ENCODE data around the gene EXOC1.
A peak's percentile ranks its signal among the peaks of the same experiment; 100 is the strongest.

EXOC1 gene

DNA sequence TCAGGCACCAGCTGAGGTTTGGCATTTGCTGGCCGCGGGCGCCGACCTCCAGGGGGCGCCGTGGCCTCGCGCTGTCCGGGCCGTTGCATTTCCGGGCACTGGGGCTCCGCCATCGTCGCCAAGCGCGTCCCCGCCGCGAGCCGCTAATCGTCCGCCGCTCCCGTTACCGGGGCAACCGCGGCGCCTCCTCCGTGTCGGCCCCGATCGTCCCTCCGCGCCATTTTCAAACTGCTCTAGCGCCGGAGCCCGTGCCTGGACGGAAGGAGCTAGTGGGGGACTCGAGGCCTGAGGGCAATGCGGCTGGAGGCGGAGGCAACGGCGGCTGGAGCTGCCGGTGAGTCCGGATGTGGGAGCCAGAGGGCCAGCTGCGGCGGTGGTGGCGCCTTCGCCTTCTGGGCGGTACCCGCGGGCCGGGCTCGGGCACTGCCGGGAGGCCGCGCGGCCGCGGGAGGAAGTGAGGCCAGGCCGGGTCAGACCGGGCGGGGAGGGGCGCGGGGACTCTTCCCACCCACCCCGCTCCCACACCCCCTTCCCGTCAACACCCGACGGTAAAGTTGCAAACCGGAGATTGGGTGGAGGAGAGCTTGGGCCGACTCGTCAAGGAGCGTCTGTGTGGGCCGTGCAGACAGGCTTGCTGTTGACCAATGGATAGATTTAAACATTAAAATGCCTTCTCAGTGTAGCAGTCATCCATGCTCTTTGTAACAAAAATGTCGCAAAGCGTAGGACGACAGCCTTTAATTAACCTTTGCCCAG lies 95.5 kb downstream of the EXOC1 start, which contains the start of gene CEP135:
TSS of gene CEP135 (plus strand) at position 220 of the 756 bp plus-strand sequence. CDS start 3,186 bp downstream, outside the sequence.
- DNase-seq (ENCODE audit: low read depth, low spot score) = peak; percentile 75

DNA sequence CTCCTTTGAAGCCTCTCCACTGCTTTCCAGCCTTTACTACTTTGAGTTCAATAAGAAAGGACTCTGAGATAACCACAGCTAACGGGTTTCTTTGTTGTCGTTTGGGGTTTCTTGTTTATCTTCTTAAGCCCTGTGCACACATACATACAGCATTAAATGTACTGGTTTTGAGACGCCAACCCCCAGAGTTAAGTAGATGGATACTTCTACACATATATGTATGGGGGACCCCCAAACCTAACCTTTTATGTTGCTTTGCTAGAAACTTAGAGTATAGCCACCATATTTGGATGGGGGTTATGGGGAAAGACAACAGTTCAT lies 96.0 kb downstream of the EXOC1 start:
- no peak for DNase-seq (ENCODE audit: low read depth, low spot score)

DNA sequence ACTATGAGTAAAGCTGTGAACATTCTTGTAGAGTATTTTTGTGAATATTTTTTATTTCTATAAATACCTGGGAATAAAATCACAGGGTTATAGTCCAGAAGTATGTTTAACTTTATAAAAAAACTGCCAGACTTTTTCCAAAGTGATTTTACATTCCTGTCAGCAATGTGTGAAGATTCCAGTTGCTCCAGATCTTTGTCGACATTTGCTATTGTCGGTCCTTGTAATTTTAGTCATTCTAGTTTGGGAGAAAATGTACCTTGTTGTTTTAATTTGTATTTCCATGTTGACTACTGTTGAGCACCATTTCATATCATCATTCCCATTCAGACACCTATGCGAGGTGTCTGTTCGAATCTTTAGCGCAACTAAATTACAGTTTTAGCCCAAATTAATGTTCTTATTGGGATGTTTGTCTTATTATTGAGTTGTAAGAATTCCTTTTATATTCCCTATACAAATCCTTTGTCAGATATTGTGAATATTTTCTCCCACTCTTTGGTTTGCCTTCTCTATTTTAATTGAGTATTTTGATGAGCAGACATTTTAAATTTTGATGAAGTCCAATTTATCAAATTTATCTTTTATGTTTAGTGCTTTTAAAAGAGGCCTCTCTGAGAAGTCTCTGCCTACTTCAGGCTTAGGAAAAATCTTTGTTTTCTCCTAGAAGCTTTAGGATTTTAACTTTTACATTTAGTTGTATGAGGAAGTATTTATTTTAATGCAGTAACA lies 97.9 kb downstream of the EXOC1 start:
- no peak for DNase-seq (ENCODE audit: low read depth, low spot score)
